Stimulated activated CD8-positive, alpha-beta memory T cell treated with anti-CD3 and anti-CD28 coated beads, Interleukin-2, amount 100 ng/mL, for 1 hour (primary cell): Measurements from ENCODE around the gene DOK4.

Experiments used
- DNase-seq, 2 donors: peaks; one replicate each; pipeline ENCODE4 v3.0.0-alpha.2; 2020; ENCODE audit warnings: low read depth in 2 of 2

DOK4 gene

GRCh38 chr16:57477531-57478202 lies 8.6 kb downstream of the DOK4 start:
- DNase-seq: no peak

DNA sequence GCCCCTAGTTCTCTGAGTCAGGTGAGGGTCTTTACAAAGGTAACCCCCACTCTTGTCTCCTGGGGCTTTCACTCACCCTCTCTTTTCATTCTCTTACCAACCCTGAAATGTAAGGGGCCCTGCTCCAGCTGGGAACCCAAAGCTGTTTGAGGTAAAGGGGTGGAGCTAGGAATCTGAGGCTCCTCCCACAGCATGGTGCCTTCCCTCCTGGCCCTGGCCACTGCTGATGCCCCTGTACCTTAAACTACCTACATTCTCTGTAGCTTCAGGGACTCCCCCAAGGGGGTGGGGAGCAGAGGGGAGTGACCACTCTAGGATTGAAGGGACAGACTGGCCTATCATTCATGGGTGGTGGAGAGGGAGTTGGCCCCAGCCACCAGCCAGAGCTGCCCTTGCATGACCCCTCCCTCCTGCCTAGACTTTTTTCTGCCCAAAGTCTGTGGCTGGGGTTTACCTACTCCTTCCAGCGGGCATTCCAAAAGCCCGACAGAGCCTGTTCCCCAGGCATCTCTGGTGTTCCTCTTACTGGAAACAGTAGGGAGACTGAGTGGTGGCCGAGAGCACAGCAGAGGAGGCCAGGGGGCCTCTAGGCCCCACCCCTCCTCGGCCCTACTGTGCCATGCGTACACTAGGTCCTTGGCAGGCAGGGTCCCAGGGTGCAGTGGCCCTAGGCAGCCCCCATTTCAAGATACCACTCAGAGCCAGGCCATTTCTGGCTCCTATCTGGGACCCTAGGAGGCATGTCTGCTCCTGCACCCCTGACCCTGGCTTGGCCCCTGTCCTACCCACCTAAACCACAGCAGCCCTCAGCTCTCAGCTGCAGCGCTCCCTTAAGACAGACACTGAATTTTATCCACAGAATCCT lies 9.5 kb downstream of the DOK4 start:
- no peak for DNase-seq

GRCh38 chr16:57475711-57476339 lies 10.5 kb downstream of the DOK4 start:
- DNase-seq: peak; percentile 44 to 48

GRCh38 chr16:57474671-57475661 lies 11.3 kb downstream of the DOK4 start:
- DNase-seq: no peak

DNA sequence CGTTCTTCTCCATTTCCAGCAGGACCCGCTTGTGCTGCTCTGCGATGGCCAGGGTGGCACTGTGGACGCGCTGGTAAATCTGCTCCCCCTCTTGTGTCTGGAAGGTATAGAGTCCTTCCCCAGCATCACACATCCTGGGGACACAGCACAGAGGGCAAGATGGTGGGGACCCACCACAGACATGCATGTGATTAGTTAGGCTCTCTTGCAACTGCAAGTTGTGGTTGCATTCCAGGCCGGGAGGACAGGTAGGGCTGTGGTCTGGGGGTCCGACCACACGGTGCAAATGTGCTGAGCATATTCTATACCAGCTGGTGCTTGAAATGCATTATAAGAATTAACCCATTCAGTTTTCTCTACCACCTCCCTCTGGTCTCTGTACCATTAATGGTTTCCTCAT lies 12.4 kb downstream of the DOK4 start:
- DNase-seq: no peak

- DNase-seq: no peak
Measured at GRCh38 chr16:57473176-57473840, 13.0 kb downstream of the DOK4 start.

- DNase-seq: no peak
Measured at GRCh38 chr16:57472665-57473060, 13.6 kb downstream of the DOK4 start.

DNA sequence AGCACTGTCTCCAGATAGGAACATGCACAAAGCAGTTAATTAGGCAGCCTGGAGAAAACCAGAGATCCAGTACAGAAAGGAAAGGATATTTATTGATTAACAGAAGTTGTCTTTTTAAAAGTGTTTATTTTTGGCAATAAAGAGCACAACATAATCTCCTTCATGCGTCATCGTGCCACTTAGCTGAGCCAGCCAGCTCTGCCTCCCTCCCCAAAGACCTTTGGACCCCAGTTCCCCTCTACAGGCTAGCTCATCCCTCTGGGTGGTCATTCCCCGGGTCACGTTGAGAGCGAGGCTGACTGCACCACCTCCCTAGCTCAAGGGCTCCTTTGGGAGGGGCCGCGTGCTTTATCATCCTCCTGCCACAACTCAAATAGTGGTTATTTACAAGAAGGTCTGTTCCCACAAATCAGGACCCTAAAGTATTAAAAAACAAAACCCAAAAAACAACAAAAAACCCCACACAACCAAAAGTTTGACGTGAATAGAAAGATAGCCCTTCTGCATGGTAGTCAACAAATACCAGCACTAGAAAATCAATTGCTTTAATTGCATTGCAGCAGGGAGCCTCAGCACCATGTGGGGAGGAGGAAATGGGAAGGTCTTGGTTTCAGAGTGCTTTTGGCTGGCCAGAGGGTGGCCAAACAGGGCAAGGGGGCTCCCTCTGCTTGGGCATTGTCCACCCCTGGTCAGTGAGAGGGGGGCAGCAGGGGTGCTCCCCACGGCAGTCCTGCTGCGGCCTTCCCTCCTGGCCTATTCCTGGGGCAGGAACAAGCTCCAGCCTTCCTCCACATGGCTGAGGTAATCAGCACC lies 14.2 kb downstream of the DOK4 start:
- no peak for DNase-seq

DNA sequence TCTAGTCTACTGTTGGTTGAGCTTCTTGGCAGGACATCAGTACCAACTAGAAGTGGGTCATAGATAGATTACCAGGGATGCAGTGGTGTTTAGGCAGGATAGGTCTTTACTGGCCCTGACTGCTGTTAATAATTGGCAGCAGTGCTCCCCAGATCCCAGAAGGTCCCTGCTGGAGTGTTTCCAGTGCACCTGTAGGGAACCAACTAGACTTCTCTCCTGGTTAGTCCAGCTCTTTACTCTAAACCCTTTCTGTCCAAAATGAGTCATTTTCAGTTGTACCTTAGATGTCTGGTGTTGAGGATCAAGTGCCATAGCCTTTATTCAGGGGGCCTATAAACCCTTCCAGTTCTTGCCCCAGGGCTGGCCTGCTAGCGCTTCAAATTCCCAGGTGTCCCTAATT lies 15.1 kb downstream of the DOK4 start:
- no peak for DNase-seq

- DNase-seq: no peak
Measured at GRCh38 chr16:57470711-57471110, 15.6 kb downstream of the DOK4 start.

- DNase-seq: no peak
Measured at GRCh38 chr16:57469917-57470470, 16.3 kb downstream of the DOK4 start.

GRCh38 chr16:57469046-57469445 lies 17.2 kb downstream of the DOK4 start:
- DNase-seq: no peak

- DNase-seq: no peak
Measured at GRCh38 chr16:57468346-57468745, 17.9 kb downstream of the DOK4 start.

DNA sequence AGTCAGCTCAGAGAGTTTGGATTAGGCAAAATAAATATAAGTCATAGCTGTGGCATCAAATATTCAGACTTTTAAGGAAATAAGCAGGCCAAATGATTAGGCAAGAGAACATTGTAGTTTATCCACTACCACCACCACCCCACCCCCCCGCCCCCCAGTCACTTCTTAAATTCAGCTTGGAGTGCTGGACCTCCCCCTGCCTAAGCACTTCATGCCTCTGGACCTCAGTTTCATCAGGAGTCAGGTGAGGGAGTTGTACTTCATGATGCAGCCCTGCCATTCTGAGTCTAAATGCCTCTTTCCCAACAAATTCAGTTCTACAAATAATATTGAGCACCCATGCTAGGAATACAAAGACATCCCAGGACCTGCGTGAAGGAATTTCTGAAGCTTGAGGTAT lies 21.8 kb downstream of the DOK4 start:
- DNase-seq: no peak

- DNase-seq: no peak
Measured at GRCh38 chr16:57462978-57463362, 23.3 kb downstream of the DOK4 start.

GRCh38 chr16:57462209-57462977 lies 23.9 kb downstream of the DOK4 start, which contains the start of gene POLR2C:
TSS of gene POLR2C (plus strand) at chr16:57462679. CDS start at chr16:57462725, 46 bp downstream.
- peak; percentile 85 to 91 for DNase-seq

DNA sequence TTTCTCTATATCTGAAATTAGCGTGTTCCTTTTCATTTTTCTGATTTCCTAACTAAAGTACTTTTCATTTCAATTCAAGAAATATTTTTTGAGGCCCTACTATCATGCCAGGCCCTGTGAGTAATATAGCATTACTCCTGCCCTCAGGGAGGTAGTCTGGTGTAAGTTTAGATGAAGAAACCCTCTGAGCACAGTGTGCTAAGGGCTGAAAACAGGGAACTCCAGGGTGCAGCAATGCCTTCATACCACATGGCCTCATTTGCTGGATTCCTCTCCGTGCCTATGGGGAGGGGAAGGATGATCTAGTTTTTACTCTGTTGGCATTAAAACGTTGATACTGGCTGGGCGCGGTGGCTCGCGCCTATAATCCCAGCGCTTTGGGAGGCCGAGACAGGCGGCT lies 34.3 kb downstream of the DOK4 start:
- no peak for DNase-seq

DNA sequence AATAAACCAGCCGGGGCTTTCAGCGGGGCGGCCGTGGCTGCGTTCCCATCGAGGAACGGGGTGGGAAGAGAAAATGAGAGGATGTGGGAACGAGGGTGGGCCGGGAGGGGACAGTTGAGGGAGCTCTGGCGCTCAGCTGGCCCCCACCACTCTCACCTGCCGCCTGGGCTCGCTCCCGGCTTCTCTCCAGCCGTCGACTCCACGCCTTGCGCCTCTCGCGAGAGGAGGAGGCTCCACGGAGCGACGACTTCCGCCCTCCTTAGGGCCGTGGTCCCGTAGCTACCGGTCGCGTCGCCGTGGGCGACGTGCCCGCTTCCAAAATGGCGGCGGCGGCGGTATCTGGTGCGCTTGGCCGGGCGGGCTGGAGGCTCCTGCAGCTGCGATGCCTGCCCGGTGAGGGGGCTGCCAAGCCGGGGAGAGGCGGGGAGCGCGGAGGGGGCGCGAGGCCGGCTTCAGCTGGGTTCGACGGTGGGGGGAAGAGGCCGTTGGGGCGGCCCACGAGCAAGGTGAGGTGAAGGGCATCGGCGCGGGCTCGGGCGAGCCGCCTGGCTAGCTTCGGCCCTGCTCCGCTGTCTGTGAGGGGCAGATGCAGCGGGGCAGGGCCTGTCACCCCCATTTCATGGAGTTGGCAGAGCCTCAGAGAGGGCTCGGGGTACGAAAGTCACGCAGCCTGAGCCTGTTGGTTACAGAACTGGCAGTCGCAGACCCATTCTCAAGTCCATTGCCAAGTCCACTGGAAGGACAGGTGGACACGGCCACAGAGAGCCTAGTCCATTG lies 38.9 kb downstream of the DOK4 start, which contains the start of the genes CIAPIN1 and COQ9:
TSS of gene CIAPIN1 (minus strand) at position 200 of the 777 bp plus-strand sequence. CDS start 6,457 bp downstream, outside the sequence.
TSS of gene COQ9 (plus strand) at position 294 of the 777 bp plus-strand sequence. CDS start at position 321, 27 bp downstream.
- peak; percentile 84 to 87 for DNase-seq
